A549 (cell line): ENCODE data around the gene SPEN. TPM values are rescaled to one million over a fixed set of nuclear protein-coding genes. Genes with fewer than 3 reads are reported as not detected.
"Not testable (repeated sequence)": the region's sequence is repeated elsewhere in the genome, so short reads cannot be mapped to it uniquely, and the experiment has no call there.

Experiments used
- ATAC-seq, 2 experiments: fragments of 200-7000 bp in 1 of 2; fragments of >200 bp in 1 of 2; cut with Nextera tagmentation in 1 of 2; cut with Tn5 transposase in 1 of 2; 3 replicates each; pipeline versions ENCODE4 v1.8.0 to v1.9.1; 2018 to 2020; ENCODE audit warnings: mild to moderate bottlenecking in 1 of 2, moderate library complexity in 1 of 2
- CTCF ChIA-PET: fragments of 300-600 bp; sonication (Branson Sonifier 250); formaldehyde crosslinking; extraction: SDS; loops from one replicate; lab custom pipeline; 2021; ENCODE audit warnings: antibody characterized with exemption, inconsistent platforms; lab: Yijun Ruan, JAX
- POLR2A ChIA-PET: fragments of 350-600 bp; formaldehyde crosslinking; extraction: SDS; loops from one replicate; lab custom pipeline; 2021; ENCODE audit warnings: antibody characterized with exemption, inconsistent platforms; lab: Yijun Ruan, JAX
- DNase-seq, 2 experiments: peaks; one replicate each; pipeline versions ENCODE4 v3.0.0 to v3.0.0-alpha.2; 2011 to 2016; ENCODE audit warnings: low read depth in 1 of 2, low spot score in 1 of 2
- FAIRE-seq: peaks from 2 replicates; lab custom pipeline; 2011; peaks lifted over from hg19 to GRCh38; lab: Jason Lieb, UNC
- H3K27ac ChIP-seq, 2 experiments: fragments of >200 bp; sonication (Bioruptor Twin); formaldehyde crosslinking; 3 replicates each; pipeline ENCODE4 v1.5.1; 2016 to 2017
- H3K4me1 ChIP-seq: fragments of >200 bp; sonication (Bioruptor Twin); formaldehyde crosslinking; 3 replicates; pipeline ENCODE4 v1.6.1; 2016
- H3K4me2 ChIP-seq: fragments of >200 bp; sonication (Bioruptor Twin); formaldehyde crosslinking; 3 replicates; pipeline ENCODE4 v1.6.1; 2016
- H3K4me3 ChIP-seq: fragments of >200 bp; sonication (Bioruptor Twin); formaldehyde crosslinking; 3 replicates; pipeline ENCODE4 v1.5.1; 2016
- H3K9me3 ChIP-seq: fragments of >200 bp; sonication (Bioruptor Twin); formaldehyde crosslinking; 3 replicates; pipeline ENCODE4 v1.6.1; 2016
- CBX8 ChIP-seq: fragments of 200-600 bp; sonication (generic); IDR thresholded peaks from 2 replicates; pipeline ENCODE4 v1.6.1; 2016
- CEBPB ChIP-seq, 2 experiments: fragments of >200 bp in 1 of 2; sonication (Bioruptor Twin) in 1 of 2; formaldehyde crosslinking in 1 of 2; IDR thresholded peaks; 2 replicates each; pipeline ENCODE4 v1.6.1; 2012 to 2016
- EHF ChIP-seq: fragments of 250-450 bp; sonication (Bioruptor Pico); IDR thresholded peaks from 2 replicates; pipeline ENCODE4 v1.5.0; 2020; ENCODE audit warnings: mild to moderate bottlenecking
- FOSL2 ChIP-seq, 2 experiments: fragments of 450-650 bp in 1 of 2; fragments of >200 bp in 1 of 2; sonication (Bioruptor Twin) in 1 of 2; formaldehyde crosslinking; IDR thresholded peaks; 2 replicates each; pipeline versions ENCODE4 v1.5.0 to v1.6.1; 2016 to 2020; ENCODE audit warnings: mild to moderate bottlenecking in 1 of 2, moderate library complexity in 1 of 2
- HES2 ChIP-seq: fragments of >200 bp; sonication (Bioruptor Twin); formaldehyde crosslinking; IDR thresholded peaks from 2 replicates; pipeline ENCODE4 v1.6.1; 2016
- HOXA7 ChIP-seq: fragments of 250-450 bp; sonication (Bioruptor Pico); IDR thresholded peaks from 2 replicates; pipeline ENCODE4 v1.5.0; 2020; ENCODE audit warnings: mild to moderate bottlenecking, moderate library complexity
- HOXB13 ChIP-seq: fragments of 250-450 bp; sonication (Bioruptor Pico); IDR thresholded peaks from 2 replicates; pipeline ENCODE4 v1.5.0; 2020; ENCODE audit warnings: low read depth, mild to moderate bottlenecking, moderate library complexity
- HOXB5 ChIP-seq: fragments of 250-450 bp; sonication (Bioruptor Pico); IDR thresholded peaks from 2 replicates; pipeline ENCODE4 v1.5.0; 2020; ENCODE audit warnings: mild to moderate bottlenecking, moderate library complexity
- JUN ChIP-seq, 2 experiments: fragments of >200 bp; sonication (Bioruptor Twin); formaldehyde crosslinking; IDR thresholded peaks; 2 replicates in 1 of 2; 3 replicates in 1 of 2; pipeline ENCODE4 v1.6.1; 2016 to 2017
- JUNB ChIP-seq: fragments of >200 bp; sonication (Bioruptor Twin); formaldehyde crosslinking; IDR thresholded peaks from 2 replicates; pipeline ENCODE4 v1.6.1; 2016
- MAFK ChIP-seq: fragments of 450-650 bp; IDR thresholded peaks from 2 replicates; pipeline ENCODE4 v1.6.1; 2014; ENCODE audit not compliant: partially characterized antibody
- NFE2L2 ChIP-seq: fragments of 150-350 bp; conservative IDR thresholded peaks from 2 replicates; pipeline ENCODE4 v1.6.1; 2014; ENCODE audit warnings: low read length
- POLR2AphosphoS2 ChIP-seq: conservative IDR thresholded peaks from 2 replicates; pipeline ENCODE4 v1.6.1; 2012; ENCODE audit warnings: low read length, improper control_type of control experiment, inconsistent platforms
- RAD21 ChIP-seq, 2 experiments: fragments of >200 bp in 1 of 2; sonication (Bioruptor Twin) in 1 of 2; formaldehyde crosslinking in 1 of 2; IDR thresholded peaks in 1 of 2; conservative IDR thresholded peaks in 1 of 2; 2 replicates in 1 of 2; 3 replicates in 1 of 2; pipeline ENCODE4 v1.6.1; 2012 to 2018; ENCODE audit warnings: inconsistent platforms in 1 of 2
- RFX5 ChIP-seq: fragments of 450-650 bp; IDR thresholded peaks from 2 replicates; pipeline ENCODE4 v1.7.1; 2014; ENCODE audit warnings: antibody characterized with exemption, mild to moderate bottlenecking, moderate library complexity
- TP53 ChIP-seq: fragments of 250-450 bp; sonication (Bioruptor Pico); IDR thresholded peaks from 2 replicates; pipeline ENCODE4 v1.5.0; 2021; ENCODE audit warnings: mild to moderate bottlenecking, moderate library complexity
- ZNF302 ChIP-seq: fragments of 250-450 bp; sonication (Bioruptor Pico); IDR thresholded peaks from 2 replicates; pipeline ENCODE4 v1.9.0; 2021; ENCODE audit warnings: inconsistent platforms, mild to moderate bottlenecking, moderate library complexity
- ZSCAN20 ChIP-seq: fragments of 250-450 bp; sonication (Bioruptor Pico); IDR thresholded peaks from 2 replicates; pipeline ENCODE4 v1.8.0; 2022; ENCODE audit warnings: mild to moderate bottlenecking, moderate library complexity
- WGBS: methylation state at CpG from one replicate; pipeline ENCODE4 v1.1.6; 2017; ENCODE audit errors: missing lambda C conversion rate; 5-methylcytosine and 5-hydroxymethylcytosine counted together
- polyA plus RNA-seq, 4 experiments: library from polyadenylated mRNA; depleted of rRNA in 3 of 4; stranded (reverse); fragments of >200 nt; fragmentation: RNase III in 1 of 4; extraction: RNeasy Plus Mini Kit Qiagen cat#74134 plus additional on column Dnase treatment in 1 of 4; gene quantifications; 2 replicates in 3 of 4; 3 replicates in 1 of 4; pipeline ENCODE4 v1.2.3, GENCODE V29; 2011 to 2017
- TF ChIP-seq, protein P1 (sequence below): fragments of 250-450 bp; sonication (Bioruptor Pico); IDR thresholded peaks from 2 replicates; pipeline ENCODE4 v1.5.0; 2020; ENCODE audit warnings: low read depth, mild to moderate bottlenecking, moderate library complexity
- TF ChIP-seq, protein P2 (sequence below): fragments of 250-450 bp; sonication (Bioruptor Pico); IDR thresholded peaks from 2 replicates; pipeline ENCODE4 v1.5.0; 2021; ENCODE audit warnings: mild to moderate bottlenecking, moderate library complexity, borderline replicate concordance

Gene SPEN
- polyA plus RNA-seq, 2 of the 4 experiments (the other 2 are of a cell fraction) = 7.0 to 15.5 TPM

DNA sequence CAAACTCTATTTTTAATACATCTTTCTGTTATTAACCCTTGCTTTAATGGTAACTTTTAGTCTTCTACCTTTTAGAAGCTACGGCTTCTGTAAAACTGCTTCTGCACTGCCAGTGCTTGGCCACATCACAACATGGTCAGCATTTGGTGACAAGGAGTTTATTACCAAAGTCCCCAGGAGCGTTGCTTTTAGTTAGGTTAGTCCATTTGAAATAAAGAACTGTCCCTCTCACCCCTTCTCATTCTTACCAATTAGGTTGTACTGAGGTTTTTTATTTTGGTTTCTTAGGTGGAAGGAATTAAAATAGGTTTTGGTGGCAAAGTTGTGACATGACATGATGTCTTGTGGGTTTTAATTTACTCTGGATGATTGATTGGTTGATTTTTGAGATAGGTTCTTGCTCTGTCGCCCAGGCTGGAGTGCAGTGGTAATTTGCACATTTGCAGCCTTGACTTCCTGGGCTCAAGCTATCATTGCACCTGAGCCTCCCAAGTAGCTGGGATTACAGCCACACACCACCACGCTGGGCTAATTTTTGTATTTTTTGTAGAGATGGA, 39.2 kb downstream of the SPEN start:
- no peak for TF ChIP-seq JUN (IDR thresholded peaks at IDR 0.05)
- TF ChIP-seq, all 56 proteins: peak for 0
- ChIA-PET CTCF (interaction anchor here (0.6 to 1.8 kb wide), 9 partner anchors 10 to 91 kb away, joined by 3 to 8 read pairs (median 3); no protein-coding TSS in a partner anchor), POLR2A (interaction anchor here (1.0 kb wide), 1 partner anchor 63 kb away, joined by 3 read pairs; no protein-coding TSS in a partner anchor)
- DNase-seq (no peak), FAIRE-seq (no peak), ATAC-seq (peak; percentile 49 to 59; a peak in 5 of 6 replicates)
- 54% methylated on average over 4 of the region's 4 CpGs for WGBS
- peak overlapping the region; percentile 86 for H3K4me2 ChIP-seq
- peaks cover 30% of the 10 kb centered on the region for H3K4me1 ChIP-seq
- no peaks in the 10 kb centered on the region for H3K9me3 ChIP-seq
- peak overlapping the region; percentile 36; the same call in 2 of the 3 replicates for H3K4me3 ChIP-seq
- H3K27ac ChIP-seq = peak overlapping the region; percentile 75 to 85

DNA sequence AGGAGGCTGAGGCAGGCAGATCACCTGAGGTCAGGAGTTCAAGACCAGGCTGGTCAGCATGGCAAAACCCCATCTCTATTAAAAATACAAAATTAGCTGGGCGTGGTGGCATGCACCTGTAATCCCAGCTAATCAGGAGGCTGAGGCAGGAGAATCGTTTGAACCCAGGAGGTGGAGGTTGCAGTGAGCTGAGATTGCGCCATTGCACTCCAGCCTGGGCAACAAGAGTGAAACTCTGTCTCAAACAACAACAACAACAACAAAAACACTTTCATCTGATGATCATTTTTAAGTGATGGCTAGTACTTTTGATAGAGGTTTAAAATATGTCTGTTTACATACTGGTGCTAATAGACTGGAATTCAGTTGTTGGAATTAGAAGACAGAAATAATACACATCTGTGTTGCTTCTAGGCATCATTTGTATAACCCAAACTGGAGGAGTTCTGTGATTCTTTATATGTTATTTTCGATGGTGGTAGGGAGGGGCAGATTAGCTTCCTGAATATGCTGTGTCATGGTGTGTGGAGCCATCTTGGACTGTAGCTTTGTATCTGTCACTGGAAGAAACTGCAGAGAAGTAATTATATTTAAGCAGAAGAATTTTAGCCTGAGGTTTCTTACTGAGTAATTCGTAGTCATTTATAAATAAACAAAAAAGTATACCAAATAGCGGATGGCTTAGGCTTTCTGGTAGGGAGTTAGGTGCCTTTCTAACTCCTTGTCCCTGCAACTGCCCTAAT, 45.5 kb downstream of the SPEN start:
- Histone ChIP-seq H3K4me1 (peaks cover 37% of the 10 kb centered on the region), H3K27ac (peak overlapping the region; percentile 76 to 78), H3K4me2 (peak overlapping the region; percentile 27; the same call in 2 of the 3 replicates)
- peak in 1 of 2 experiments; percentile 49 for DNase-seq
- CTCF ChIA-PET = interaction anchor here (1.1 to 2.1 kb wide), 2 partner anchors 16 to 77 kb away, joined by 3 to 8 read pairs; no protein-coding TSS in a partner anchor
- H3K4me3 ChIP-seq, POLR2A ChIA-PET, H3K9me3 ChIP-seq, FAIRE-seq: not testable (repeated sequence)
- ATAC-seq = peak in 1 of 2 experiments; percentile 63; a peak in 3 of 6 replicates
- WGBS = 57% methylated on average over 6 of the region's 6 CpGs
- TF ChIP-seq HOXB5 (CRISPR knock-in tag) (peak; percentile 63; the same call in 1 of the 2 replicates), ZNF302 (peak; percentile 50; the same call in 1 of the 2 replicates), HOXB13 (CRISPR knock-in tag) (peak; percentile 59; the same call in 1 of the 2 replicates), NFE2L2 (peak; percentile 93), MAFK (peak; percentile 93), EHF (CRISPR knock-in tag) (0 out of 2 replicates have a peak, but pooled peaks have one; percentile 34), HOXA7 (CRISPR knock-in tag) (peak; percentile 43; the same call in 1 of the 2 replicates), ZSCAN20 (CRISPR knock-in tag) (peak; percentile 57; the same call in 1 of the 2 replicates), CEBPB (IDR thresholded peaks at IDR 0.05) (peak; percentile 7 to 39; a peak in 1 of 4 replicates)
- TF ChIP-seq, protein P1, sequence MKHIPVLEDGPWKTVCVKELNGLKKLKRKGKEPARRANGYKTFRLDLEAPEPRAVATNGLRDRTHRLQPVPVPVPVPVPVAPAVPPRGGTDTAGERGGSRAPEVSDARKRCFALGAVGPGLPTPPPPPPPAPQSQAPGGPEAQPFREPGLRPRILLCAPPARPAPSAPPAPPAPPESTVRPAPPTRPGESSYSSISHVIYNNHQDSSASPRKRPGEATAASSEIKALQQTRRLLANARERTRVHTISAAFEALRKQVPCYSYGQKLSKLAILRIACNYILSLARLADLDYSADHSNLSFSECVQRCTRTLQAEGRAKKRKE = peak; percentile 81
- TF ChIP-seq, protein P2, sequence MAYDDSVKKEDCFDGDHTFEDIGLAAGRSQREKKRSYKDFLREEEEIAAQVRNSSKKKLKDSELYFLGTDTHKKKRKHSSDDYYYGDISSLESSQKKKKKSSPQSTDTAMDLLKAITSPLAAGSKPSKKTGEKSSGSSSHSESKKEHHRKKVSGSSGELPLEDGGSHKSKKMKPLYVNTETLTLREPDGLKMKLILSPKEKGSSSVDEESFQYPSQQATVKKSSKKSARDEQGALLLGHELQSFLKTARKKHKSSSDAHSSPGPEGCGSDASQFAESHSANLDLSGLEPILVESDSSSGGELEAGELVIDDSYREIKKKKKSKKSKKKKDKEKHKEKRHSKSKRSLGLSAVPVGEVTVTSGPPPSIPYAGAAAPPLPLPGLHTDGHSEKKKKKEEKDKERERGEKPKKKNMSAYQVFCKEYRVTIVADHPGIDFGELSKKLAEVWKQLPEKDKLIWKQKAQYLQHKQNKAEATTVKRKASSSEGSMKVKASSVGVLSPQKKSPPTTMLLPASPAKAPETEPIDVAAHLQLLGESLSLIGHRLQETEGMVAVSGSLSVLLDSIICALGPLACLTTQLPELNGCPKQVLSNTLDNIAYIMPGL (CRISPR knock-in tag) = peak; percentile 82

DNA sequence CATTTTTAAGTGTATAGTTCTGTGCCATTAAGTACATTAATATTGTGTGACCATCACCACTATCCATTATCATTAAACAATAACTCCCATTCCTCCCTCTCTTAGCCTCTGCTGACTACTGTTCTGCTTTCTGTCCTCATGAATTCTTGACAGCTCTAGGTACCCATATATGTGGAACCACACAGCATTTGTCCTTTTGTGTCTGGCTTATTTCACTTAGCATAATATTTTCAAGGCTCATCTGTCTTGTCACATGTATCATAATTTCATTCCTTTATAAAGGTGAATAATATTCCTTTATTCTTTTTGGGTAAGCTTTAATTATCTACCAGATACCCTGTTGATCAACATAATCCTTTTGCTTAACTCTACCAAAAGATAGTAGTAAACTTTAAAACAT, 47.7 kb downstream of the SPEN start:
- no peak for FAIRE-seq
- ChIA-PET CTCF (interaction anchor here (0.9 to 1.1 kb wide), 3 partner anchors 15 to 82 kb away, joined by 3 to 6 read pairs (median 4); no protein-coding TSS in a partner anchor), POLR2A (no interaction called here)

GRCh38 chr1:15896841-15897610, 49.5 kb downstream of the SPEN start:
- FAIRE-seq, POLR2A ChIA-PET, H3K9me3 ChIP-seq, ATAC-seq, H3K4me3 ChIP-seq, DNase-seq: not testable (repeated sequence)
- peaks cover 58% of the 10 kb centered on the region for H3K4me1 ChIP-seq
- H3K4me2 ChIP-seq = peak overlapping the region; percentile 46; the same call in 2 of the 3 replicates
- CTCF ChIA-PET = interaction anchor here (0.6 kb wide), 1 partner anchor 187 kb away, joined by 3 read pairs; no protein-coding TSS in a partner anchor
- WGBS = 94% methylated on average over 20 of the region's 20 CpGs
- peak overlapping the region in 1 of 2 experiments; percentile 72; a peak in 3 of 6 replicates for H3K27ac ChIP-seq

More for the DNA sequence above, 47.7 kb downstream of the SPEN start:
- DNase-seq (no peak), ATAC-seq (no peak)
- Histone ChIP-seq H3K4me3 (no peak overlapping the region), H3K27ac (no peak overlapping the region), H3K4me1 (peaks cover 41% of the 10 kb centered on the region), H3K4me2 (no peak overlapping the region), H3K9me3 (no peaks in the 10 kb centered on the region)
- TF ChIP-seq CBX8 (no peak), RFX5 (no peak), HES2 (no peak), RAD21 (conservative IDR thresholded peaks at IDR 0.05 in 1 of 2, IDR thresholded peaks at IDR 0.05 in 1 of 2) (no peak), POLR2AphosphoS2 (no peak), TP53 (no peak), FOSL2 (IDR thresholded peaks at IDR 0.05) (no peak), FOSL2 (CRISPR knock-in tag; IDR thresholded peaks at IDR 0.05) (no peak), HOXB5 (CRISPR knock-in tag) (no peak), JUNB (no peak)
- TF ChIP-seq, protein P2 (CRISPR knock-in tag) = no peak
- TF ChIP-seq, protein P1 = no peak
